Fibroblast of lung (primary cell): Measurements from ENCODE around the gene FIBIN.
"Not testable (repeated sequence)": the region's sequence is repeated elsewhere in the genome, so short reads cannot be mapped to it uniquely, and the experiment has no call there.

Experiments used
- CTCF ChIP-seq, 2 donors: IDR thresholded peaks in 1 of 2; conservative IDR thresholded peaks in 1 of 2; 1 replicate in 1 of 2; 2 replicates in 1 of 2; pipeline ENCODE4 v1.5.1; 2011 to 2012; ENCODE audit warnings: low read length in 2 of 2, control low read depth in 1 of 2, inconsistent platforms in 1 of 2, low read depth in 1 of 2, mild to moderate bottlenecking in 1 of 2
- EZH2 ChIP-seq: IDR thresholded peaks from 2 replicates; pipeline ENCODE4 v1.5.1; 2012; ENCODE audit warnings: low read length, control low read depth, mild to moderate bottlenecking; ENCODE audit errors: missing control alignments

- TF ChIP-seq CTCF (conservative IDR thresholded peaks at IDR 0.05 in 1 of 2, IDR thresholded peaks at IDR 0.05 in 1 of 2; ENCODE audit: low read depth in 1 of 2, low read length in 2 of 2); EZH2: not testable (repeated sequence)
These were observed 28.9 kb upstream of the FIBIN start for GRCh38 chr11:26964847-26965485.
